GM21529 (cell line): ENCODE measurements around the gene TCP11L2.
"Not testable (repeated sequence)": the region's sequence is repeated elsewhere in the genome, so short reads cannot be mapped to it uniquely, and the experiment has no call there.

ENCODE experiments used
- ATAC-seq: cut with Tn5 transposase; IDR thresholded peaks from one replicate; pipeline ENCODE4 v1.9.1; 2021; ENCODE audit not compliant: unreplicated experiment

The TCP11L2 gene

GRCh38 chr12:106341086-106341877 lies 38.7 kb downstream of the TCP11L2 start:
- ATAC-seq = no peak

GRCh38 chr12:106342397-106343213 lies 40.1 kb downstream of the TCP11L2 start:
- no peak for ATAC-seq

- ATAC-seq = no peak
These were observed 40.6 kb downstream of the TCP11L2 start for GRCh38 chr12:106343214-106343528.

GRCh38 chr12:106344131-106344530 lies 41.6 kb downstream of the TCP11L2 start:
- ATAC-seq = no peak

- no peak for ATAC-seq
These were observed 43.2 kb downstream of the TCP11L2 start for GRCh38 chr12:106345746-106346145.

- no peak for ATAC-seq
These were observed 45.9 kb downstream of the TCP11L2 start for GRCh38 chr12:106348411-106348810.

GRCh38 chr12:106353175-106353574 lies 50.6 kb downstream of the TCP11L2 start:
- no peak for ATAC-seq

GRCh38 chr12:106357549-106358395 lies 55.2 kb downstream of the TCP11L2 start, which contains the start of gene POLR3B:
POLR3B (plus strand) TSS chr12:106357748; CDS start chr12:106357880, 132 bp downstream.
- ATAC-seq = peak; percentile 87

GRCh38 chr12:106358396-106359241 lies 56.1 kb downstream of the TCP11L2 start:
- peak; percentile 18 for ATAC-seq

- ATAC-seq = no peak
These were observed 57.3 kb downstream of the TCP11L2 start for GRCh38 chr12:106359646-106360399.

GRCh38 chr12:106360400-106360994 lies 58.0 kb downstream of the TCP11L2 start:
- no peak for ATAC-seq

GRCh38 chr12:106362971-106363370 lies 60.4 kb downstream of the TCP11L2 start:
- ATAC-seq = no peak

- no peak for ATAC-seq
These were observed 61.7 kb downstream of the TCP11L2 start for GRCh38 chr12:106364261-106364660.

GRCh38 chr12:106369624-106370346 lies 67.3 kb downstream of the TCP11L2 start:
- ATAC-seq = no peak

GRCh38 chr12:106378788-106379187 lies 76.3 kb downstream of the TCP11L2 start:
- ATAC-seq = no peak

- ATAC-seq = no peak
These were observed 78.4 kb downstream of the TCP11L2 start for GRCh38 chr12:106380954-106381353.

- not testable (repeated sequence) for ATAC-seq
These were observed 79.3 kb downstream of the TCP11L2 start for GRCh38 chr12:106381866-106382265.

- no peak for ATAC-seq
These were observed 84.4 kb downstream of the TCP11L2 start for GRCh38 chr12:106386813-106387535.
